NB4 (cell line): Measurements from ENCODE around the gene NDUFB1.

ENCODE experiments used
- CTCF ChIP-seq: IDR thresholded peaks from one replicate; pipeline ENCODE4 v1.5.1; 2012; ENCODE audit warnings: low read depth, low read length
- MAX ChIP-seq: IDR thresholded peaks from 2 replicates; pipeline ENCODE4 v1.6.1; 2011; ENCODE audit warnings: low read depth, low read length
- POLR2A ChIP-seq: IDR thresholded peaks from 2 replicates; pipeline ENCODE4 v1.6.1; 2011; ENCODE audit warnings: mild to moderate bottlenecking; ENCODE audit not compliant: insufficient read length; ENCODE audit errors: extremely low read depth

GRCh38 chr14:92154283-92154942, 32.9 kb upstream of the NDUFB1 start:
- TF ChIP-seq CTCF (no peak), POLR2A (no peak), MAX (no peak)
